GM12878 (cell line): ENCODE data around the gene SRRM3. TPM values are rescaled to one million over a fixed set of nuclear protein-coding genes. Genes with fewer than 3 reads are reported as not detected.
"Not testable (repeated sequence)": the region's sequence is repeated elsewhere in the genome, so short reads cannot be mapped to it uniquely, and the experiment has no call there.

Experiments
- ATAC-seq: fragments of 200-7000 bp; cut with Tn5 transposase; 3 replicates; pipeline ENCODE4 v1.9.1; 2020; ENCODE audit warnings: mild to moderate bottlenecking, moderate library complexity
- BruUV-seq: library from RNA; stranded (reverse); fragments of 400-500 nt; replicated peaks from 2 replicates; lab custom pipeline; 2021; lab: Mats Ljungman, UMichigan
- CTCF ChIA-PET: fragments of 300-600 bp; sonication (Branson Sonifier 250); formaldehyde crosslinking; extraction: SDS; loops from one replicate; lab custom pipeline; 2021; ENCODE audit warnings: inconsistent platforms; lab: Yijun Ruan, JAX
- POLR2A ChIA-PET: fragments of 350-600 bp; formaldehyde crosslinking; extraction: SDS; loops from one replicate; lab custom pipeline; 2021; ENCODE audit warnings: inconsistent platforms; lab: Charles Lee
- RAD21 ChIA-PET: fragments of 300-600 bp; sonication (Branson Sonifier 250); formaldehyde crosslinking; loops from one replicate; lab custom pipeline; 2023; ENCODE audit warnings: antibody characterized with exemption; ENCODE audit not compliant: unreplicated experiment; lab: Charles Lee
- SMC1A ChIA-PET: fragments of 300-600 bp; sonication (Branson Sonifier 250); formaldehyde crosslinking; loops from one replicate; lab custom pipeline; 2023; ENCODE audit not compliant: unreplicated experiment, uncharacterized antibody; lab: Charles Lee
- DNase-seq: peaks from one replicate; pipeline ENCODE4 v3.0.0-alpha.2; 2011; ENCODE audit warnings: low read depth, low spot score
- FAIRE-seq: peaks from 3 replicates; lab custom pipeline; 2011; peaks lifted over from hg19 to GRCh38; lab: Jason Lieb, UNC
- H2AFZ ChIP-seq: 2 replicates; pipeline ENCODE4 v1.6.0; 2011; ENCODE audit warnings: low read depth, low read length, control low read depth; ENCODE audit not compliant: control insufficient read depth
- H3K27ac ChIP-seq: 2 replicates; pipeline ENCODE4 v1.5.1; 2011; ENCODE audit warnings: control low read depth; ENCODE audit not compliant: control insufficient read depth, insufficient read depth
- H3K27me3 ChIP-seq, 2 experiments: replicated peaks in 1 of 2; 2 replicates each; pipeline versions ENCODE4 v1.6.0 to v1.6.1; 2011; ENCODE audit warnings: low read length in 1 of 2; ENCODE audit not compliant: control insufficient read depth in 2 of 2, insufficient read depth in 2 of 2
- H3K36me3 ChIP-seq, 2 experiments: 2 replicates each; pipeline ENCODE4 v1.5.1; 2011; ENCODE audit warnings: low read length in 1 of 2; ENCODE audit not compliant: control insufficient read depth in 2 of 2, insufficient read depth in 2 of 2
- H3K4me1 ChIP-seq: 2 replicates; pipeline ENCODE4 v1.6.1; 2011; ENCODE audit warnings: mild to moderate bottlenecking, low read length, moderate library complexity, mixed read lengths; ENCODE audit not compliant: control insufficient read depth, insufficient read depth
- H3K4me2 ChIP-seq: 2 replicates; pipeline ENCODE4 v1.6.0; 2011; ENCODE audit warnings: control low read depth; ENCODE audit not compliant: control insufficient read depth, insufficient read depth
- H3K4me3 ChIP-seq: fragments of 200-600 bp; sonication (generic); 2 replicates; pipeline ENCODE4 v1.5.1; 2016
- H3K79me2 ChIP-seq: 2 replicates; pipeline ENCODE4 v1.6.0; 2011; ENCODE audit warnings: low read length; ENCODE audit not compliant: control insufficient read depth, insufficient read depth
- H3K9ac ChIP-seq: 2 replicates; pipeline ENCODE4 v1.8.0; 2011; ENCODE audit warnings: low read length, control low read depth, mixed read lengths; ENCODE audit not compliant: control insufficient read depth, insufficient read depth
- H3K9me3 ChIP-seq: replicated peaks from 3 replicates; pipeline ENCODE4 v1.5.1; 2011; ENCODE audit warnings: mild to moderate bottlenecking, low read length; ENCODE audit not compliant: control insufficient read depth, insufficient read depth
- H4K20me1 ChIP-seq: 2 replicates; pipeline ENCODE4 v1.6.0; 2011; ENCODE audit not compliant: control insufficient read depth, insufficient read depth
- E2F4 ChIP-seq: IDR thresholded peaks from 2 replicates; pipeline ENCODE4 v1.6.1; 2012; ENCODE audit warnings: low read depth, low read length, improper control_type of control experiment
- ZBTB33 ChIP-seq: fragments of 450-650 bp; IDR thresholded peaks from 2 replicates; pipeline ENCODE4 v1.6.1; 2017; ENCODE audit warnings: mild to moderate bottlenecking
- WGBS: methylation state at CpG from one replicate; pipeline ENCODE4 v1.1.6; 2016; ENCODE audit warnings: low lambda C conversion rate; ENCODE audit not compliant: insufficient replicate concordance, insufficient coverage; ENCODE audit errors: missing lambda C conversion rate; 5-methylcytosine and 5-hydroxymethylcytosine counted together
- in situ Hi-C: fragments of 300-500 bp; cut with MboI; formaldehyde crosslinking; loops from 9 replicates; pipeline ENCODE4 v1.14.3; 2018; ENCODE audit warnings: mixed read lengths
- intact Hi-C: fragments of 100-400 bp; cut with micrococcal nuclease; formaldehyde crosslinking; loops from one replicate; pipeline ENCODE4 v1.14.2; 2022; ENCODE audit not compliant: unreplicated experiment
- polyA plus RNA-seq, 11 experiments: library from polyadenylated mRNA; depleted of rRNA in 4 of 11; unstranded in 6 of 11; stranded (reverse) in 5 of 11; fragments of >200 nt; fragmentation: Nextera tagmentation in 4 of 11; fragmentation: Illumina TruSeq in 1 of 11; extraction: Ambion mirVana in 4 of 11; extraction: Trizol in 1 of 11; gene quantifications; 1 replicate in 1 of 11; 2 replicates in 10 of 11; pipeline versions ENCODE4 v1.2.1 to v1.2.3, GENCODE V29; 2011 to 2016; ENCODE audit warnings: inconsistent platforms in 2 of 11, missing spikeins in 2 of 11, low read depth in 1 of 11
- total RNA-seq, 4 experiments: library from RNA; depleted of rRNA in 3 of 4; stranded (reverse); fragments of >200 nt in 3 of 4; fragmentation: Illumina TruSeq in 1 of 4; extraction: Trizol in 1 of 4; gene quantifications; 2 replicates each; pipeline versions ENCODE4 v1.2.1 to v1.2.3, GENCODE V29; 2013 to 2021

The SRRM3 gene
- total and polyA plus RNA-seq, 10 of the 15 experiments (the other 5 are each of a cell fraction or from before 2014, with no cell fraction given), result 0.03 to 0.15 (median 0.05) TPM; not detected in 6

DNA sequence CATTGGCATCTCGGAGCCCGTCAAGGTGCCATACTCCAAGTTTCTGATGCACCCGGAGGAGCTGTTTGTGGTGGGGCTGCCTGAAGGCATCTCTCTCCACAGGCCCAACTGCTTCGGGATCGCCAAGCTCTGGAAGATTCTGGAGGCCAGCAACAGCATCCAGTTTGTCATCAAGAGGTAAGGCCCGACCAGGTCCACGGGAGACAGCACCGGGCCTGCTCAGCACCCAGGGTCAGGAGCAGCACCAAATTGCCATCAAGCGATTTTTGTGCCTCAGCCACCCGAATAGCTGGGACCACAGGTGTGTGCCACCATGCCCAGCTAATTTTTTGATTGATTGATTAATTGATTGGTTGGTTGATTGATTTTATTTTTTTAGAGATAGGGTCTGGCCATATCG, 24.7 kb upstream of the SRRM3 start:
- H3K27ac ChIP-seq, H2AFZ ChIP-seq, H4K20me1 ChIP-seq, intact Hi-C loops, DNase-seq, BruUV-seq, H3K4me2 ChIP-seq, H3K36me3 ChIP-seq, H3K9ac ChIP-seq, FAIRE-seq, H3K9me3 ChIP-seq, H3K4me1 ChIP-seq, POLR2A ChIA-PET, ATAC-seq, H3K4me3 ChIP-seq, H3K79me2 ChIP-seq, H3K27me3 ChIP-seq: not testable (repeated sequence)
- CTCF ChIA-PET, result interaction anchor here (0.6 to 3.3 kb wide), 6 partner anchors 46 to 311 kb away, joined by 3 to 53 read pairs (median 5); no protein-coding TSS in a partner anchor
- 59% methylated on average over 11 of the region's 11 CpGs for WGBS
- SMC1A ChIA-PET, result interaction anchor here (1.0 to 3.6 kb wide), 2 partner anchors 86 to 114 kb away, joined by 3 to 17 read pairs; no protein-coding TSS in a partner anchor
- RAD21 ChIA-PET, result interaction anchor here (0.9 to 2.3 kb wide), 3 partner anchors 86 to 141 kb away, joined by 3 to 23 read pairs (median 8); no protein-coding TSS in a partner anchor
- in situ Hi-C loops, result loop anchor here (5.0 kb wide), 1 partner anchor 135 kb away; no protein-coding TSS in a partner anchor

- ChIA-PET RAD21 (interaction anchor here (2.2 kb wide), 1 partner anchor 133 kb away, joined by 18 read pairs; no protein-coding TSS in a partner anchor), SMC1A (interaction anchor here (1.8 to 3.6 kb wide), 2 partner anchors 83 to 138 kb away, joined by 6 to 17 read pairs; no protein-coding TSS in a partner anchor), CTCF (interaction anchor here (1.1 to 3.3 kb wide), 3 partner anchors 83 to 180 kb away, joined by 3 to 53 read pairs (median 44); no protein-coding TSS in a partner anchor), POLR2A (no interaction called here)
- BruUV-seq, result no TSS peak
- TF ChIP-seq ZBTB33 (no peak), E2F4 (no peak)
- H3K4me2 ChIP-seq, result no peak overlapping the region
- ATAC-seq, result no peak
- no peaks in the 10 kb centered on the region for H4K20me1 ChIP-seq
- in situ Hi-C loops, result loop anchor here (5.0 kb wide), 1 partner anchor 133 kb away; no protein-coding TSS in a partner anchor
- H3K4me1 ChIP-seq, result no peaks in the 10 kb centered on the region
- no peaks in the 10 kb centered on the region for H3K27me3 ChIP-seq
- intact Hi-C loops, result no loop called here
- H3K9me3 ChIP-seq, result no peaks in the 10 kb centered on the region
- H2AFZ ChIP-seq, result no peak overlapping the region
- H3K4me3 ChIP-seq, result no peak overlapping the region
- H3K79me2 ChIP-seq, result no peaks in the 10 kb centered on the region
- H3K9ac ChIP-seq, result no peak overlapping the region
- FAIRE-seq, result no peak
- 60% methylated on average over 10 of the region's 10 CpGs for WGBS
- no peak overlapping the region for H3K27ac ChIP-seq
- H3K36me3 ChIP-seq, result no peaks in the 10 kb centered on the region
- no peak for DNase-seq
These were observed 22.0 kb upstream of the SRRM3 start for GRCh38 chr7:76179686-76180085.
